T-helper 9 cell (primary cell): ENCODE data around the gene INSYN1.

Source experiments
- DNase-seq: peaks from one replicate; pipeline ENCODE4 v3.0.0-alpha.2; 2020

INSYN1 gene

DNA sequence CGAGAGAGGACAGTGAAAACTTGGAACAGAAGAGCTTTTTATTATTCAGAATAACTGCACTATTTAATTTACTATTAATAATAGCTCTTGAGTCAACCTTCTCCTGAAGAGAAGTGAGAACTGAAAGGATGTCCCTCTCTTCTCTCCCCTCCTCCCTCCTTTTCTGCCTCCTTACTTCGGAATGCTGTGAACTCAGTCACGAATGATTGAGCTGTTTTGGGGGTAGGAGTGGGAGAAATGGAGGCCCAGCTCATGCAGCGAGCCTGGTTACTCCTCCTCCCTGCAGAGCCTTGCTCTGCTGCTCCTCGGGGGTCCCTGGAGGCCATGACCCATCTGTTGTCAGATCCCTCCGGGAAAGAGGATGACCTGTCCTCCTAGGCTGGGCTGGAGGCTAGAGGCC lies 20.3 kb upstream of the INSYN1 start:
- DNase-seq: no peak

GRCh38 chr15:73771385-73772045 lies 18.4 kb upstream of the INSYN1 start:
- DNase-seq: no peak

DNA sequence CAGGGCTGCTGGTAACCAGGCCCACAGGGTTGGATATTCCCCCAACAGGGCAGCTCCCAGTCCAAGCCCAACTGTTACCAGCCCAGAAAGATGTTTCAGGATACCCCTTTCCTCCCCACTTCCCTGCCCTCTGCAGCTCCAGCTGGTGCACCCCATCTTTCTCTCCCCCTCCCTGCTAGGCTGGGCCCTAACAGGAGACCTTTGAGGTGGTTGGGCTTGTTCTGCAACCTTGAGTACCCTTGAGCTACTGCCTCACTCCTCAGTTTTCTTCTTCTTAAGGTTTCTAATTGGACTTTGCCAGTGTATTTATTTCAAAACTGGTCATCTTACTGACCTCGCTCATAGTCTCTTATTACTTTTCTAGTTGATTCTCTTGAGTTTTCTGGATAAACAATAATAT lies 16.9 kb upstream of the INSYN1 start:
- no peak for DNase-seq

DNA sequence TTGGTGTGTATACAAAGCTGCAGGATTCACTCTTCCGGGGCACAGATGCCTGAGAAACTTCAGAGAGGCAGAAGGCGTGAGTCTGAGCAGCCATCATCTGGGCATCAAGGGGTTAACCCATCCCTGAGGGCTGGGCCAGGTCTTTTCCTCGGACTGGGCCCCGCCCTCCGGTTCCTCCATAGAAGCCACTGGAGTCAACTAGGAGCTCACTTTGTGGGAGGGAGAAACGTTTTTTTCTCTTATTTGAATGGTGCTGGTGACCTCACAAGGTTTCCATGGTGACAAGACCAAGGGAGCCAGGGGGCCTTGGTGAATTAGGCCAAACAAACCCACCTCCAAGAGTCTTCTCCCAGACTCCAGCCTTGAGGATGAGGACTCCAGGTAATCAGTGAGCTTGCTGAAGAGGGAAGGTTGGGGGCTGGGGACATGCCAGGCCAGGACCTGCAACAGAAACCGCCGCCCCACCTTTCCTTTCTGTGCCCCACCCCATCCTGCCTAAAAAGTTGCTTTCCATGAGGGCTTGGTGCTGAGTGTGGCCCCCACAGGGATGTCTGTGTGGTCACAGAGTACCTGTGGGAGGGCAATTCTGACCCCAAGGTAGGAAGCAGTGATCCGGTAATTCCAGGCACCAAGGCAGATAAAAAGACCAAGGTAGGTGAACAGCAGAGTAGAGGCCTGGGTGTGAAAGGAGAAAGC lies 14.8 kb upstream of the INSYN1 start:
- no peak for DNase-seq

- no peak for DNase-seq
These were observed 13.4 kb upstream of the INSYN1 start for GRCh38 chr15:73766598-73766997.

GRCh38 chr15:73765778-73766177 lies 12.6 kb upstream of the INSYN1 start:
- no peak for DNase-seq

- DNase-seq: no peak
These were observed 10.8 kb upstream of the INSYN1 start for GRCh38 chr15:73763931-73764330.

DNA sequence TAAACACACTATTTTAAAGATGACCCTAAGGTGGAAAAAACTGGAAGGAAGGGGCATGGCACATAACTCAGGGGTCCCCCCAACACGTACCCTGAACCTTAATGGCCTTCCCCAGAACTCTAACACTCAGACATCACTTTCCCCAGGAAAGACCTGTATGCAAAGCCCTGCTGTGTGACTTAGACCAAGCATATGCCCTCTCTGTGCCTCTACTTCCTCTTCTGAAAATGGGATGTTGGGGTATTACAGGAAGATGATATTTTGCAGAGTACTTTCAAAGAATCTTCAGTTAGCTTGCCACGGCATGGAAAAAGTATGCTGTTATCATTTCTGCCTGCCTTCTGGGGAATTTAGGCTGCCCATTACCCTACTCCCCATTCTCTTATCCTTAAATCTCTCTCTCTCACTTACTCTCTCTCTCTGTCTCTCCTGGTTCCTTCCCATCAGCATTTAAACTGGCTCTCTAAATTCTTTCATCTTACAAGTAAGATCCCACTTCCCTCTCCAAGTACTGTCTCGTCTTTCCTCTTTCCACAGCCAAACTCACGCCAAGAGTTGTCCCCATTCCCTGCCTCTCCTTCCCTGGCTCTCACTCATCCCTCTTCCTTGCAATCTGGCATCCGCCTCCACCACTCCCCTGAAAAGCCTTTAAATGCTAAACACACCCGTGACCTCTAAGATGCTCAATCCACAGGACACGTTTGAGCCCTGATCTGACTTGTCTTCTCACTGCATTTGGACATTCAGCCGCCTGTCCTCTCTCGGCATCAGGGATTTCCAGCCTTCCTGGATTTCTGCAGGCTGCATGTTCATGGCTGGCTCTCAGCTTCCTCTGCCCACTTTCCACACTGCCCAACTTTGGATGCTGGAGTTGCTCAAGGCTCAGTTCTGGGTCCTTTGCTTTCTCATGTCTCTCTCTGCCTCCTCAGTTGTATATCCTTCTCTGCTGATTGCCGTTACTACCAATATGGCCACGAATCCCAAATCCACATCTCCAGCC lies 7.5 kb upstream of the INSYN1 start:
- DNase-seq: no peak

DNA sequence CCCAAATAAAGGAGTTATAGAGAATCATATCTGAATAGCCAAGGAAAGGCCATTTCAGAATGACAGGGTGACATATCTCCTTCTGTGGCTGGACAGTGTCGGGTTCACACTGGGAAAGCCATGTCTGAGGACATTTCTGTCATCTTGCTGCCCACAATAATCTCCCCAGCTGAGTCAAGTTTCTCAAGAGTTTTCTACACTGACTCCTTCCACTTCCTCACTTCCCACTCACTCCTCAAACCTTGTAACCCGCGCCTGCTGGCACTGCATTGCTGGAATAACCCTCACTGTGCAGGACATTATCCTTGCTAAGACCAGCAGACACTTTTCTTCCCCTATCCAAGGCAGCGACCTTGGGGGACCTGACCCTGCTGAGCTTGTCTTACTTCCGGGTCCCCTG lies 5.3 kb upstream of the INSYN1 start:
- no peak for DNase-seq

DNA sequence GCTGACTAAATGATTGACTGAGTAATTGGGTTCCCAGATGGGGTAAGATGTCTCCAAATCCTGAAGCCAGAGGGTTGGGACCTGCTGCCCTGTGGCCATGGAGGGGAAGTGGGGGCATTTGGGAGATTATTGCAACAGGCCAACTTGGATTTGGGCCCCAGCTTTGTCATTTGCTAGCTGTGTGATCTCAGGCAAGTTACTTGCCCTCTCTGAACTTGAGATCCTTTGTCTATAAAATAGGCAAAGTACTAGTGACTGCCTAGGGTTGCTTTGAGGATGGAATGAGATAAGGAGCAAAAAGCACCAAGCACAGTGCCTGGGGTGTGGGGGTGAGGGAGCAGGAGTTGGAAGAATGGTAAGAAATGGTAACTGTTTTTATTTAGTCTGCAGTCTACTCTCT lies 4.4 kb upstream of the INSYN1 start:
- DNase-seq: no peak

GRCh38 chr15:73756947-73757513 lies 3.9 kb upstream of the INSYN1 start:
- no peak for DNase-seq

DNA sequence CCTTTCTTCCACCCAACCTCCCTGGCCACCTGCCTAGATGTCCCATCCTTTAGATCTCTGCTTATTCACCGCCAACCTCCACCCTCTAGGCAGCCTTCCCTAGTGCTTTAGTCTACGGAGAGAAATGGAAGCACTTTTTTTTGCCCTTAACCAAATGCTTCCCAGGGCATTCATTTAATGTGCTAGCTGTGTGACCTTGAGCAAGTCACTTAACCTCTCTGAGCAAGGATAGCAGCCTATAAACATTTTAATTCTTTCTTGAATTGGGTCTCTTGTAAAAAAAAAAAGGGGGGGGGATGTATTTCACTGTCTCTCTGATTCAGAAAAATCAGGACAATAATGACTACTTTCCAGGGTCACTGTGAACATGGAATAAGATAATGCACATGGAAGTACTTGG lies 3.2 kb upstream of the INSYN1 start:
- DNase-seq: no peak

DNA sequence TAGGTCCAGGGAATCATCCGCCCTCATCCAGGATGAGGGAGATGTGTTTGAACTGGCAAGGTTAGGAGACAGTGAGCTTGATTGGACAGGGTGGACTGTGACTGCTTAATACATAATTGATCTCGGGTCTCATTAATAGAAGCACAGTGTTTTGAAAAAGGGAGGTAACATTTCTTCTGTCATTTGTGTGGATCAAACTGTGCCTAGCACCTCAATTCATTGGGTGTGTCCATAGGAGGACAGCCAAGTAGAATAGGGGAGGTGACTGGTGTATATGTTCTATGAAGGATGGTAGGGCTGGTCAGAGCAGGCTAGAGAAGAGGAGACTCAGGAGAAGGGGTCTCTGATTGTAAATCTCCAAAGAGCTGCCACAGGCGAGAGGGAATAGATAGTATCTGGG lies 2.8 kb upstream of the INSYN1 start:
- DNase-seq: no peak

- no peak for DNase-seq
These were observed 2.3 kb upstream of the INSYN1 start for GRCh38 chr15:73755481-73755880.

- no peak for DNase-seq
These were observed 1.3 kb upstream of the INSYN1 start for GRCh38 chr15:73754461-73754860.

DNA sequence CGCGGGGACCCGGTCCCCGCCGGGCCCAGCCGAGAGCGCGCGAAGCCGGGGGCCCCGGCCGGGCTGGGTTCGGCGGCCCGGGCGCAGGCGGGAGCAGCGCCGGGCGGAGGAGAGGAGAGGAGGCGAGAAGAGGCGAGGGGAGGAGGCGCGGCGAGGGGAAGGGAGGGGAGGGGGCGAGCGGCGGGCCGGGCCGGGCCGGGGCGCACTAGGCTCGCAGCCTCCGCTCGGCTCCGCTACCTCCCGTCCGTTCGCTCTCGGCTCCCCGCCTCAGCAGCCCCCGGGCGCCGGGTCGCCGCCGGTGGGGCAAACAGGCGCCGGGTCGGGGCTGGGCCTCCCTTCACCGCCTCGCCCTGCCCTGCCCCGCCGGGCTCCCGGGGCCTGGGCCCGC lies 351 bp downstream of the INSYN1 start:
- no peak for DNase-seq

DNA sequence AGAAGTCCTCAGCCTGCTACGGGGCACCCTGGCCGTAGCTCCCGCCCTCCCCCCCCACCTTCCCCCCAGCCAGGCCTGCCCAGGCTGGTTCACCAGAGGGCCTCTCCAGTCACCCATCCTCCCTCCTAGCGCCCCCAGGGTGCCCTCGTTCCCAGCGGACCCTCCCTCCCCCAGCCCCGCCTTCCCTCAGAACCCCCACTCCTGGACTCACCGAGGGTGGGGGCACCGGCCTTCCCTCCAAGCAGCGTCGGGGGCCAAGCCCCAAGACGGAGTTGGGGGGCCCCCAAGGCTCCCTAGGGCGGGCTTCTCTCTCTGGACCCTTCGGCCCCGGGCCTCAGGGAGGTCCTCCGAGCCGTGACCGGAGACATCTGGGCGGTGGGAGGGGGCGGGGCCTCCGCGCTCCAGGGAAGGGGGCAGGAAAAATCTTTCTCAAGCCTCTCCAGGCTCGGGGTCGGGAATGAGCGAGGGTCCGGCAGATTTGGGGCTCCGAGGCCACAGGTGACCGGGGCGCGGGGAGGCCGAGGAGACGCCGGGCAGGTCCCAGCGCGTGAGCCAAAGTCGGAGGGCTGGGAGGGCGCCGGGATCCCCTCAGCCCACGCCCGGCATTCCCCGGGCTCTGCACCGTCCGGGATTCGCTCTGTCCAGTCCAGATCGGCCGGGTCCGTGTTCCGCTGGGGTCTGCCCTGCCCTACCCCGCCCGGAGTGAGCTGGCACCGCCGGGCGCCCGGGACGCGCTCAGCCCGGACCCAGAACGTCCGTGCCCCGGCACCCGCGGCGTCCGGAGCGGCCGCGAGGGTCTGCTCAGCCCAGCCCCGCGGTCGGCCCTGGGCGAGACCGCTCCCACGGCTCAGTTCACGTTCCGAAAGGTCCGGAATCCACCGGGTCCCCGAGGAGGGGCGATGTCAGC lies 999 bp downstream of the INSYN1 start:
- no peak for DNase-seq

DNA sequence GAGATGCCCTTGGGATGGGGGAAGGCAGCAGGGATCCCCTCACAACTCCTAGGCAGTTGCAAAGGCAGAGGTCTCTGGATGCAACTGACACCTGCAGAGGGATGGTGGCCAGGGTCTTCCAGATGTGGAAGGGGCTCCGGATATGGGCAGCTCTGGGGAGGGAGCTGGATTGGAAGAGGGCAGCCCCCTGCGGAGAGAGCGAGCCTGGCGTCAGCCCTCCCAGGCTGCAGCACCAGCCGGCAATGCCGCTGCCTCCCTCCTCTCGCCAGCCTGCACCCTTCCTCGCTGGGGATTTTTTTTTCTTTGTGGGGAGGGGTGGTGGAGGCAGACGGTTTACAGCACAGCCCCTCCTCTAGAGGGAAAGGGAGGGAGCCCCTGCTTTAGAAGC lies 1.6 kb downstream of the INSYN1 start:
- no peak for DNase-seq

DNA sequence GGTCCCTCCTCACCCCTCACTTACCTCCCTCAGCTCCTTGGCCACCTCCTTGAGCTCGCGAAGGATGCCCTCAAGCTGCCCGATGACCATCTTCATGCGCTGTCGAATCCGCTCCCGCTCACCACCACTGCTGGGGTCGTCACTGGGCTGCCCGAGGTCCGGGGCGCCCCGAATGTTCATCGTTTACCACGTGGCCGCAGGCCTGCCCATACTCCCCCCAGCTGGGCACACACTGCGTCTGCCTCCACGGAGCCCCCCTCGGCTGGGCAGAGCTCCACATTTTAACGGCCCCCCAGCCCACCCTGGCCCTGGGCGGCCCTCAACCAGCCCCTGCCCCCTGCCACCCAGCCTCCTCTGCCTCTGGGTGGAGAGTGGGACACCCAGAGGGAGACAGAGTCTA lies 2.2 kb downstream of the INSYN1 start:
- DNase-seq: no peak

- no peak for DNase-seq
These were observed 2.7 kb downstream of the INSYN1 start for GRCh38 chr15:73750438-73750837.

GRCh38 chr15:73749971-73750370 lies 3.2 kb downstream of the INSYN1 start:
- no peak for DNase-seq

GRCh38 chr15:73749533-73749932 lies 3.6 kb downstream of the INSYN1 start:
- DNase-seq: no peak
